A549 (cell line): Measurements from ENCODE around the gene TSPAN15. TPM values are rescaled to one million over a fixed set of nuclear protein-coding genes. Genes with fewer than 3 reads are reported as not detected.

Experiments
- ATAC-seq, 2 experiments: fragments of 200-7000 bp in 1 of 2; fragments of >200 bp in 1 of 2; cut with Nextera tagmentation in 1 of 2; cut with Tn5 transposase in 1 of 2; 3 replicates each; pipeline versions ENCODE4 v1.8.0 to v1.9.1; 2018 to 2020; ENCODE audit warnings: mild to moderate bottlenecking in 1 of 2, moderate library complexity in 1 of 2
- CTCF ChIA-PET: fragments of 300-600 bp; sonication (Branson Sonifier 250); formaldehyde crosslinking; extraction: SDS; loops from one replicate; lab custom pipeline; 2021; ENCODE audit warnings: antibody characterized with exemption, inconsistent platforms; lab: Yijun Ruan, JAX
- POLR2A ChIA-PET: fragments of 350-600 bp; formaldehyde crosslinking; extraction: SDS; loops from one replicate; lab custom pipeline; 2021; ENCODE audit warnings: antibody characterized with exemption, inconsistent platforms; lab: Yijun Ruan, JAX
- DNase-seq, 2 experiments: peaks; one replicate each; pipeline versions ENCODE4 v3.0.0 to v3.0.0-alpha.2; 2011 to 2016; ENCODE audit warnings: low read depth in 1 of 2, low spot score in 1 of 2
- FAIRE-seq: peaks from 2 replicates; lab custom pipeline; 2011; peaks lifted over from hg19 to GRCh38; lab: Jason Lieb, UNC
- H3K27ac ChIP-seq, 2 experiments: fragments of >200 bp; sonication (Bioruptor Twin); formaldehyde crosslinking; 3 replicates each; pipeline ENCODE4 v1.5.1; 2016 to 2017
- H3K4me1 ChIP-seq: fragments of >200 bp; sonication (Bioruptor Twin); formaldehyde crosslinking; 3 replicates; pipeline ENCODE4 v1.6.1; 2016
- H3K4me2 ChIP-seq: fragments of >200 bp; sonication (Bioruptor Twin); formaldehyde crosslinking; 3 replicates; pipeline ENCODE4 v1.6.1; 2016
- H3K4me3 ChIP-seq: fragments of >200 bp; sonication (Bioruptor Twin); formaldehyde crosslinking; 3 replicates; pipeline ENCODE4 v1.5.1; 2016
- H3K9me3 ChIP-seq: fragments of >200 bp; sonication (Bioruptor Twin); formaldehyde crosslinking; 3 replicates; pipeline ENCODE4 v1.6.1; 2016
- CHD2 ChIP-seq: fragments of 150-350 bp; IDR thresholded peaks from 2 replicates; pipeline ENCODE4 v1.6.1; 2014; ENCODE audit warnings: low read length; ENCODE audit not compliant: partially characterized antibody
- EHMT2 ChIP-seq: fragments of 200-600 bp; sonication (generic); IDR thresholded peaks from 2 replicates; pipeline ENCODE4 v1.6.1; 2016; ENCODE audit warnings: antibody characterized with exemption, low read depth, mild to moderate bottlenecking, moderate library complexity
- ELK1 ChIP-seq: fragments of 150-350 bp; IDR thresholded peaks from 2 replicates; pipeline ENCODE4 v1.6.1; 2014; ENCODE audit warnings: low read depth, mild to moderate bottlenecking, low read length
- ESRRA ChIP-seq: fragments of 150-350 bp; IDR thresholded peaks from 2 replicates; pipeline ENCODE4 v1.6.1; 2014; ENCODE audit warnings: mild to moderate bottlenecking, low read length, borderline replicate concordance
- FOSL2 ChIP-seq, 2 experiments: fragments of 450-650 bp in 1 of 2; fragments of >200 bp in 1 of 2; sonication (Bioruptor Twin) in 1 of 2; formaldehyde crosslinking; IDR thresholded peaks; 2 replicates each; pipeline versions ENCODE4 v1.5.0 to v1.6.1; 2016 to 2020; ENCODE audit warnings: mild to moderate bottlenecking in 1 of 2, moderate library complexity in 1 of 2
- FOXS1 ChIP-seq: fragments of 250-450 bp; sonication (Bioruptor Pico); IDR thresholded peaks from 2 replicates; pipeline ENCODE4 v1.5.0; 2020; ENCODE audit warnings: mild to moderate bottlenecking, moderate library complexity
- HMGXB4 ChIP-seq: fragments of 250-450 bp; sonication (Bioruptor Pico); IDR thresholded peaks from 2 replicates; pipeline ENCODE4 v1.5.0; 2021; ENCODE audit warnings: mild to moderate bottlenecking, moderate library complexity, borderline replicate concordance
- HOXA7 ChIP-seq: fragments of 250-450 bp; sonication (Bioruptor Pico); IDR thresholded peaks from 2 replicates; pipeline ENCODE4 v1.5.0; 2020; ENCODE audit warnings: mild to moderate bottlenecking, moderate library complexity
- HOXB13 ChIP-seq: fragments of 250-450 bp; sonication (Bioruptor Pico); IDR thresholded peaks from 2 replicates; pipeline ENCODE4 v1.5.0; 2020; ENCODE audit warnings: low read depth, mild to moderate bottlenecking, moderate library complexity
- JUN ChIP-seq, 2 experiments: fragments of >200 bp; sonication (Bioruptor Twin); formaldehyde crosslinking; IDR thresholded peaks; 2 replicates in 1 of 2; 3 replicates in 1 of 2; pipeline ENCODE4 v1.6.1; 2016 to 2017
- KDM1A ChIP-seq: fragments of 200-600 bp; sonication (generic); IDR thresholded peaks from 2 replicates; pipeline ENCODE4 v1.6.1; 2016; ENCODE audit warnings: low read depth, mild to moderate bottlenecking
- KDM5A ChIP-seq: fragments of 200-600 bp; sonication (generic); IDR thresholded peaks from 2 replicates; pipeline ENCODE4 v1.6.1; 2016; ENCODE audit warnings: antibody characterized with exemption, mild to moderate bottlenecking
- MAFK ChIP-seq: fragments of 450-650 bp; IDR thresholded peaks from 2 replicates; pipeline ENCODE4 v1.6.1; 2014; ENCODE audit not compliant: partially characterized antibody
- NFE2L2 ChIP-seq: fragments of 150-350 bp; conservative IDR thresholded peaks from 2 replicates; pipeline ENCODE4 v1.6.1; 2014; ENCODE audit warnings: low read length
- NR3C1 ChIP-seq: fragments of >200 bp; sonication (Bioruptor Twin); formaldehyde crosslinking; IDR thresholded peaks from 3 replicates; pipeline ENCODE4 v1.6.1; 2017
- PHF8 ChIP-seq: fragments of 200-600 bp; sonication (generic); IDR thresholded peaks from 2 replicates; pipeline ENCODE4 v1.6.1; 2016; ENCODE audit warnings: low read depth, mild to moderate bottlenecking, antibody characterized with exemption, moderate library complexity, borderline replicate concordance
- POLR2A ChIP-seq: IDR thresholded peaks from 2 replicates; pipeline ENCODE4 v1.6.1; 2012; ENCODE audit warnings: mild to moderate bottlenecking, low read length
- POLR2AphosphoS2 ChIP-seq: conservative IDR thresholded peaks from 2 replicates; pipeline ENCODE4 v1.6.1; 2012; ENCODE audit warnings: low read length, improper control_type of control experiment, inconsistent platforms
- RARB ChIP-seq: fragments of 250-450 bp; sonication (Bioruptor Pico); IDR thresholded peaks from 2 replicates; pipeline ENCODE4 v1.8.0; 2021; ENCODE audit warnings: mild to moderate bottlenecking, moderate library complexity
- RCOR1 ChIP-seq: fragments of 150-350 bp; IDR thresholded peaks from 2 replicates; pipeline ENCODE4 v1.6.1; 2014; ENCODE audit warnings: antibody characterized with exemption, low read length, low read depth
- REST ChIP-seq: fragments of 200-600 bp; sonication (generic); IDR thresholded peaks from 2 replicates; pipeline ENCODE4 v1.6.1; 2016; ENCODE audit warnings: antibody characterized with exemption, mild to moderate bottlenecking, moderate library complexity
- USF2 ChIP-seq: fragments of 450-650 bp; IDR thresholded peaks from 2 replicates; pipeline ENCODE4 v1.6.1; 2014; ENCODE audit warnings: antibody characterized with exemption
- ZFP36 ChIP-seq: fragments of 450-650 bp; IDR thresholded peaks from 2 replicates; pipeline ENCODE4 v1.6.1; 2014; ENCODE audit warnings: borderline replicate concordance; ENCODE audit not compliant: partially characterized antibody
- ZNF302 ChIP-seq: fragments of 250-450 bp; sonication (Bioruptor Pico); IDR thresholded peaks from 2 replicates; pipeline ENCODE4 v1.9.0; 2021; ENCODE audit warnings: inconsistent platforms, mild to moderate bottlenecking, moderate library complexity
- WGBS: methylation state at CpG from one replicate; pipeline ENCODE4 v1.1.6; 2017; ENCODE audit errors: missing lambda C conversion rate; 5-methylcytosine and 5-hydroxymethylcytosine counted together
- polyA plus RNA-seq, 4 experiments: library from polyadenylated mRNA; depleted of rRNA in 3 of 4; stranded (reverse); fragments of >200 nt; fragmentation: RNase III in 1 of 4; extraction: RNeasy Plus Mini Kit Qiagen cat#74134 plus additional on column Dnase treatment in 1 of 4; gene quantifications; 2 replicates in 3 of 4; 3 replicates in 1 of 4; pipeline ENCODE4 v1.2.3, GENCODE V29; 2011 to 2017
- TF ChIP-seq, protein P1 (sequence below): IDR thresholded peaks from 2 replicates; pipeline ENCODE4 v1.6.1; 2012; ENCODE audit warnings: low read depth, borderline replicate concordance

The TSPAN15 gene
- polyA plus RNA-seq, 2 of the 4 experiments (the other 2 are of a cell fraction) = 49.3 to 89.6 TPM

GRCh38 chr10:69402386-69402785, 48.9 kb upstream of the TSPAN15 start:
- TF ChIP-seq PHF8 (no peak), USF2 (no peak), RARB (CRISPR knock-in tag) (no peak), MAFK (no peak), REST (no peak), ZNF302 (CRISPR knock-in tag) (no peak), FOXS1 (CRISPR knock-in tag) (no peak), NR3C1 (no peak), HOXB13 (no peak), NFE2L2 (no peak), EHMT2 (no peak), HOXA7 (no peak), KDM5A (no peak), FOSL2 (IDR thresholded peaks at IDR 0.05) (no peak), FOSL2 (CRISPR knock-in tag; IDR thresholded peaks at IDR 0.05) (no peak), ESRRA (no peak), JUN (IDR thresholded peaks at IDR 0.05) (no peak), KDM1A (no peak), ELK1 (no peak), CHD2 (no peak)
- TF ChIP-seq, protein P1, sequence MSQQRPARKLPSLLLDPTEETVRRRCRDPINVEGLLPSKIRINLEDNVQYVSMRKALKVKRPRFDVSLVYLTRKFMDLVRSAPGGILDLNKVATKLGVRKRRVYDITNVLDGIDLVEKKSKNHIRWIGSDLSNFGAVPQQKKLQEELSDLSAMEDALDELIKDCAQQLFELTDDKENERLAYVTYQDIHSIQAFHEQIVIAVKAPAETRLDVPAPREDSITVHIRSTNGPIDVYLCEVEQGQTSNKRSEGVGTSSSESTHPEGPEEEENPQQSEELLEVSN = no peak
- ATAC-seq = no peak
- 89% methylated on average over 6 of the region's 6 CpGs for whole genome bisulfite sequencing
- Histone ChIP-seq H3K4me1 (peaks cover 3% of the 10 kb centered on the region; the same call in 1 of the 3 replicates), H3K27ac (no peak overlapping the region), H3K9me3 (no peaks in the 10 kb centered on the region), H3K4me2 (no peak overlapping the region), H3K4me3 (no peak overlapping the region)
- DNase-seq = no peak
- POLR2A ChIA-PET = no interaction called here
- CTCF ChIA-PET = interaction anchor here (1.1 to 21.3 kb wide), 4 partner anchors 9 to 164 kb away, joined by 3 to 424 read pairs (median 16); no protein-coding TSS in a partner anchor
- no peak for FAIRE-seq

DNA sequence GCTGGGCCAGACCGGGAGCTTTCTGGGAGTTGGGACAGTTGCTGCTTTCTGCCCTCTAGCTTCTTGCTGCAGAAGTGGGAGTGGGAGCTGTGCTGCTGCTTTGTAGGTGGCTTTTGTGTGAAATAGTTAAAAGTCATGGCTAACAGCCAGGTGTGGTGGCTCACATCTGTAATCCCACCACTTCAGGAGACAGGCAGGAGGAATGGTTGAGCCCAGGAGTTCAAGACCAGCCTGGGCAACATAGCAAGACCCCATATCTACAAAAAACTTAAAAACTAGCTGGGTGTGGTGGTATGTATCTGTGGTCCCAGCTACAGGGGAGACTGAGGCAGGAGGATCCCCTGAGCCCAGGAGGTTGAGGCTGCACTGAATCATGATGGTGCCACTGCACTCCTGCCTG, 48.2 kb upstream of the TSPAN15 start:
- no peak for DNase-seq
- POLR2A ChIA-PET = interaction anchor here (0.7 kb wide), 1 partner anchor 237 kb away, joined by 10 read pairs; no protein-coding TSS in a partner anchor
- WGBS = 80% methylated on average over 1 of the region's 1 CpG
- ATAC-seq = no peak
- Histone ChIP-seq H3K9me3 (no peaks in the 10 kb centered on the region), H3K4me2 (no peak overlapping the region), H3K4me3 (no peak overlapping the region), H3K27ac (no peak overlapping the region), H3K4me1 (peaks cover 5% of the 10 kb centered on the region)
- CTCF ChIA-PET = interaction anchor here (1.4 to 21.3 kb wide), 5 partner anchors 10 to 235 kb away, joined by 4 to 424 read pairs (median 24); no protein-coding TSS in a partner anchor
- no peak for FAIRE-seq
- TF ChIP-seq ZFP36 = no peak
- TF ChIP-seq HMGXB4 (CRISPR knock-in tag) = no peak
- TF ChIP-seq RCOR1 = no peak
- no peak for TF ChIP-seq POLR2A
- TF ChIP-seq USF2 = no peak
- TF ChIP-seq FOXS1 (CRISPR knock-in tag) = no peak
- no peak for TF ChIP-seq POLR2AphosphoS2
